PC-9 (cell line): Measurements from ENCODE around the gene ASB16. TPM values are rescaled to one million over a fixed set of nuclear protein-coding genes. Genes with fewer than 3 reads are reported as not detected.

Experiments
- BruUV-seq: library from RNA; stranded (reverse); fragments of 400-500 nt; replicated peaks from 2 replicates; lab custom pipeline; 2021; lab: Mats Ljungman, UMichigan
- CTCF ChIA-PET: fragments of 300-600 bp; sonication (Branson Sonifier 250); formaldehyde crosslinking; loops from one replicate; lab custom pipeline; 2022; ENCODE audit warnings: antibody characterized with exemption; lab: Charles Lee
- POLR2A ChIA-PET: fragments of 300-600 bp; sonication (Branson Sonifier 250); formaldehyde crosslinking; loops from one replicate; lab custom pipeline; 2022; ENCODE audit warnings: antibody characterized with exemption; ENCODE audit not compliant: unreplicated experiment; lab: Charles Lee
- DNase-seq, 2 experiments: peaks; one replicate each; pipeline versions ENCODE4 v3.0.0 to v3.0.0-alpha.2; 2015 to 2022; ENCODE audit warnings: mixed read lengths in 1 of 2
- H2AFZ ChIP-seq: fragments of 200-600 bp; sonication (generic); 2 replicates; pipeline ENCODE4 v1.8.1; 2017; ENCODE audit warnings: antibody characterized with exemption
- H3F3A ChIP-seq: fragments of 200-600 bp; sonication (generic); 2 replicates; pipeline ENCODE4 v1.8.1; 2017; ENCODE audit warnings: antibody characterized with exemption, mild to moderate bottlenecking, low read depth; ENCODE audit not compliant: insufficient read depth
- H3K27ac ChIP-seq: fragments of 200-600 bp; sonication (generic); 2 replicates; pipeline ENCODE4 v1.6.1; 2016; ENCODE audit warnings: mixed run types
- H3K27me3 ChIP-seq: fragments of 200-600 bp; sonication (generic); 2 replicates; pipeline ENCODE4 v1.6.1; 2016; ENCODE audit warnings: low read depth, mixed run types; ENCODE audit not compliant: insufficient read depth
- H3K36me3 ChIP-seq: fragments of 200-600 bp; sonication (generic); 2 replicates; pipeline ENCODE4 v1.6.1; 2016; ENCODE audit warnings: low read depth, mixed run types
- H3K4me1 ChIP-seq: fragments of 200-600 bp; sonication (generic); replicated peaks from 2 replicates; pipeline ENCODE4 v1.6.1; 2016; ENCODE audit warnings: mixed run types; ENCODE audit not compliant: insufficient read depth
- H3K4me2 ChIP-seq: fragments of 200-600 bp; sonication (generic); 2 replicates; pipeline ENCODE4 v1.6.1; 2017; ENCODE audit warnings: mixed run types
- H3K4me3 ChIP-seq: fragments of 200-600 bp; sonication (generic); 2 replicates; pipeline ENCODE4 v1.6.1; 2016; ENCODE audit warnings: mixed run types
- H3K79me2 ChIP-seq: fragments of 200-600 bp; sonication (generic); 2 replicates; pipeline ENCODE4 v1.6.1; 2017; ENCODE audit warnings: low read depth, mixed run types
- H3K9me2 ChIP-seq: fragments of 200-600 bp; sonication (generic); 2 replicates; pipeline ENCODE4 v1.8.1; 2017; ENCODE audit warnings: mild to moderate bottlenecking; ENCODE audit not compliant: insufficient read depth
- H3K9me3 ChIP-seq: fragments of 200-600 bp; sonication (generic); 2 replicates; pipeline ENCODE4 v1.8.1; 2016; ENCODE audit warnings: low read depth; ENCODE audit not compliant: insufficient read depth
- H4K20me1 ChIP-seq: fragments of 200-600 bp; sonication (generic); 2 replicates; pipeline ENCODE4 v1.8.1; 2017; ENCODE audit not compliant: insufficient read depth
- EZH2 ChIP-seq: fragments of 200-600 bp; sonication (generic); IDR thresholded peaks from 2 replicates; pipeline ENCODE4 v1.8.0; 2017; ENCODE audit warnings: antibody characterized with exemption, low read depth
- intact Hi-C: fragments of 100-400 bp; cut with micrococcal nuclease; formaldehyde crosslinking; loops from one replicate; pipeline ENCODE4 v1.10.0; 2022; ENCODE audit not compliant: unreplicated experiment
- total RNA-seq: library from RNA; stranded (reverse); gene quantifications from 2 replicates; pipeline ENCODE4 v1.2.3, GENCODE V29; 2021
- TF ChIP-seq, protein P1 (sequence below): fragments of 200-600 bp; sonication (generic); conservative IDR thresholded peaks from 2 replicates; pipeline ENCODE4 v1.6.1; 2017; ENCODE audit warnings: mixed run types, antibody characterized with exemption, mild to moderate bottlenecking, moderate library complexity

Gene ASB16
- total RNA-seq, 1 experiment from 2014 or later, result not detected

DNA sequence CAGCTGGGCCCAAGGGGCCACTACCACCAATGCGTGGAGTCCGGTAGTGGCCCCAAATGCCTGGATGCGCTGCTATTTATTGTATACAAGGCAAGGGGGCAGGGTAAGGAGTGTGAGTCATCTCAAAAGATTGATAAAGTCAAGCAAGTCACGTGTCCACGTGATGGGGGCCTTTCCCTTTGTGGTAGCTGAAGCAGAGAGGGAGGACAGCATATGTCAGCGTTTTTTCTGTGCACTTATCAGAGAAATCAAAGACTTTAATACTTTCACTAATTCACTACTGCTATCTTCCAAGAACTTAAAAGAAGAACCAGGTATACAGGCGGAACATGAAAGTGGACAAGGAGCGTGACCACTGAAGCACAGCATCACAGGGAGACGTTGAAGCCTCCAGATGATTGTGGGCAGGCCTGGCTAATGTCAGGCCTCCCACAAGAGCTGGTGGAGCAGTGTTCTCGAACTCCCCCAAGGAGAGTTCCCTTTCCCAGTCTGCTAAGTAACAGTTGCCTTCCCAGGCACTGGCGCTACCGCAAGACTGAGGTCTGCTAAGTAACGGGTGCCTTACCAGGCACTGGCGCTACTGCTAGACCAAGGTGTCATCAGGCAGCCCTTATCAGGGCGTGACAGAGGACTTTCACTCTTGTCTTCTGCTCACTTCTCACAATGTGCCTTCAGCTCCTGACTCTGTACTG, 10.8 kb upstream of the ASB16 start:
- TF ChIP-seq, protein P1, sequence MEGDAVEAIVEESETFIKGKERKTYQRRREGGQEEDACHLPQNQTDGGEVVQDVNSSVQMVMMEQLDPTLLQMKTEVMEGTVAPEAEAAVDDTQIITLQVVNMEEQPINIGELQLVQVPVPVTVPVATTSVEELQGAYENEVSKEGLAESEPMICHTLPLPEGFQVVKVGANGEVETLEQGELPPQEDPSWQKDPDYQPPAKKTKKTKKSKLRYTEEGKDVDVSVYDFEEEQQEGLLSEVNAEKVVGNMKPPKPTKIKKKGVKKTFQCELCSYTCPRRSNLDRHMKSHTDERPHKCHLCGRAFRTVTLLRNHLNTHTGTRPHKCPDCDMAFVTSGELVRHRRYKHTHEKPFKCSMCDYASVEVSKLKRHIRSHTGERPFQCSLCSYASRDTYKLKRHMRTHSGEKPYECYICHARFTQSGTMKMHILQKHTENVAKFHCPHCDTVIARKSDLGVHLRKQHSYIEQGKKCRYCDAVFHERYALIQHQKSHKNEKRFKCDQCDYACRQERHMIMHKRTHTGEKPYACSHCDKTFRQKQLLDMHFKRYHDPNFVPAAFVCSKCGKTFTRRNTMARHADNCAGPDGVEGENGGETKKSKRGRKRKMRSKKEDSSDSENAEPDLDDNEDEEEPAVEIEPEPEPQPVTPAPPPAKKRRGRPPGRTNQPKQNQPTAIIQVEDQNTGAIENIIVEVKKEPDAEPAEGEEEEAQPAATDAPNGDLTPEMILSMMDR, result no peak
- no peak for TF ChIP-seq EZH2
- H3K9me3 ChIP-seq, result no peaks in the 10 kb centered on the region
- DNase-seq, result no peak
- H3K27me3 ChIP-seq, result no peaks in the 10 kb centered on the region
- POLR2A ChIA-PET, result no interaction called here
- CTCF ChIA-PET, result no interaction called here
- no peak overlapping the region for H3K27ac ChIP-seq
- intact Hi-C loops, result no loop called here
- no peak overlapping the region for H3K4me2 ChIP-seq
- no peaks in the 10 kb centered on the region for H3K4me1 ChIP-seq
- H3F3A ChIP-seq, result no peaks in the 10 kb centered on the region; the same call in 1 of the 2 replicates
- no peaks in the 10 kb centered on the region; the same call in 1 of the 2 replicates for H3K36me3 ChIP-seq
- no peak overlapping the region for H2AFZ ChIP-seq
- H3K4me3 ChIP-seq, result no peak overlapping the region
- no peaks in the 10 kb centered on the region for H4K20me1 ChIP-seq
- no TSS peak for BruUV-seq
- no peaks in the 10 kb centered on the region for H3K9me2 ChIP-seq
- H3K79me2 ChIP-seq, result no peaks in the 10 kb centered on the region

DNA sequence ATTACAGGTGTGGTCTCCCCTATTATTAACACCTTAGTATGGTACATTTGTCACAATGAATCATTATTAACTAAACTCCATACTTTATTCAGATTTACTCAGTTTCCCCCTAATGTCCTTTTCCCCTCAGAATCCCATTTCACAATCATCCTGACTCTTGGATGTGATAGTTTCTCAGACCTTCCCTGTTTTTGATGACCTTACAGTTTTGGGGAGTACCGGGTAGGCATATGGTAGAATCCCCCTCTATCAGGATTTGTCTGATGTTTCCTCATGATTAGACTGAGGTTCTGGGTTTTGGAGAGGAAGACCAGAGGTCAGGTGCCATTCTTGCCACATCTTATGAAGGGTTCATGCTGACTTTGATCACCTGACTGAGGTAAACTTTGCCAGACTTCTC, 6.0 kb upstream of the ASB16 start:
- Histone ChIP-seq H3K4me3 (no peak overlapping the region), H3K27me3 (no peaks in the 10 kb centered on the region), H3K36me3 (no peaks in the 10 kb centered on the region), H3K79me2 (no peaks in the 10 kb centered on the region), H3K9me2 (no peaks in the 10 kb centered on the region), H3K4me2 (no peak overlapping the region), H3K9me3 (no peaks in the 10 kb centered on the region), H4K20me1 (no peaks in the 10 kb centered on the region), H3K4me1 (no peaks in the 10 kb centered on the region), H2AFZ (no peak overlapping the region), H3F3A (no peaks in the 10 kb centered on the region; the same call in 1 of the 2 replicates), H3K27ac (no peak overlapping the region)
- BruUV-seq, result no TSS peak
- CTCF ChIA-PET, result no interaction called here
- POLR2A ChIA-PET, result no interaction called here
- DNase-seq, result no peak
- intact Hi-C loops, result no loop called here
- TF ChIP-seq, protein P1, result no peak
- TF ChIP-seq EZH2, result no peak

DNA sequence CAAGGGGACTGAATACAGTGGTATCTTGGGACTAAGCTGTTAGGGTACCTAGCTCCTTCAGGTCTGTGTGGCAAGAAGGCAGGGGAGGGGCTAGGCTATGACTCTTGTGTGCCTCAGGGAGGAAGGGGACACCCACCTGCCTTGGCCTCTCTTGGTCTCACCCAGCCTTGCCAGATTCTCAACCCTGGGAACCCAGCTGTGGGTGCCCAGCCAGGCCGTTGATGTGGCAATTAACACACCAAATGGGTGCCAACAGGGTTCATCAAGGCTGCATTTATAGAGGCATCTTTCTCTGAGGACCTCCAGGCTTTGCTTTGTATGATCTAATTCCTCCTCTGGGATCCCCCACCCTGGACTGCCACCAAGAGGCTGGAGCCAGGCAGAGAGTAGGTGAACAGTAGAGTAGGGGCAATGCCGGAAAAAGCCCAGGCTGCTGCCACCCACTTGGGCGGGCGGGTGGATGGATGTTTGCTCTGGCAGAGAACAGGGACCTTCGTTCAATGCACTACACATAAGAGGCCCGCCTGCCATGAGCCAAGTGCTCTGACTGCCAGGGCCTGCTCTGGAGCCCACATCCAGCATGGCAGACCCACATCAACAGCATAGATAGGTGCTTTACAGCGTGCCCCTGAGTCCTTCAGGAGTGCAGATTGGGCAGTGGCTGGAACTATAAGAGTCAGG, 3.2 kb upstream of the ASB16 start:
- H3F3A ChIP-seq, result no peaks in the 10 kb centered on the region; the same call in 1 of the 2 replicates

More for the DNA sequence above, 3.2 kb upstream of the ASB16 start:
- Histone ChIP-seq H4K20me1 (no peaks in the 10 kb centered on the region), H3K9me3 (no peaks in the 10 kb centered on the region), H3K9me2 (no peaks in the 10 kb centered on the region), H3K4me2 (no peak overlapping the region), H3K27ac (no peak overlapping the region), H3K27me3 (no peaks in the 10 kb centered on the region), H3K4me1 (no peaks in the 10 kb centered on the region), H3K36me3 (no peaks in the 10 kb centered on the region), H2AFZ (no peak overlapping the region), H3K4me3 (no peak overlapping the region), H3K79me2 (no peaks in the 10 kb centered on the region)
- ChIA-PET CTCF (interaction anchor here (1.8 kb wide), 1 partner anchor 83 kb away, joined by 14 read pairs; no protein-coding TSS in a partner anchor), POLR2A (interaction anchor here (0.6 to 0.7 kb wide), 2 partner anchors 30 to 101 kb away, joined by 4 to 6 read pairs; no protein-coding TSS in a partner anchor)
- TF ChIP-seq EZH2, result no peak
- TF ChIP-seq, protein P1, result no peak
- BruUV-seq, result no TSS peak
- no peak for DNase-seq
- intact Hi-C loops, result no loop called here
